GDM1 (cell line): ENCODE results near the gene TMEM270.

ENCODE experiments used
- DNase-seq: peaks from one replicate; lab custom pipeline; 2025; lab: John Stamatoyannopoulos, UW

TMEM270 gene

DNA sequence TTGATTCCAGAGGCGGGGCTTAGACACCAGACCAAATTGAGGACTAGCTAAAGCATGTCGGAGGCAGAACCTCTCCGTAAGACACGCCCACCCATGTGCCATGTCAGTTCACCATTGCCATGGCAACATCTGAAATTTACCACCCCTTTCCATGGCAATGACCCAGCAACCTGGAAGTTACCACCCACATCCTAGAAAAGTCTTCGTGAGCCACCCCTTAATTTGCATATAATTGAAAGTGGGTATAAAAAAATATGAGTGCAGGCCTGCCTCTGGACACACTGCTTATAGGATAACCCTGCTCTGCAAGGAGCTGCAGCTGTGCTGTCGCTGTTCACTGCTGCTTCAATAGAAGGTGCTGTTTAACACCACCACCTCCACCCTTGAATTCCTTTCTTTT is 28.0 kb downstream of the TMEM270 start:
- no peak for DNase-seq

DNA sequence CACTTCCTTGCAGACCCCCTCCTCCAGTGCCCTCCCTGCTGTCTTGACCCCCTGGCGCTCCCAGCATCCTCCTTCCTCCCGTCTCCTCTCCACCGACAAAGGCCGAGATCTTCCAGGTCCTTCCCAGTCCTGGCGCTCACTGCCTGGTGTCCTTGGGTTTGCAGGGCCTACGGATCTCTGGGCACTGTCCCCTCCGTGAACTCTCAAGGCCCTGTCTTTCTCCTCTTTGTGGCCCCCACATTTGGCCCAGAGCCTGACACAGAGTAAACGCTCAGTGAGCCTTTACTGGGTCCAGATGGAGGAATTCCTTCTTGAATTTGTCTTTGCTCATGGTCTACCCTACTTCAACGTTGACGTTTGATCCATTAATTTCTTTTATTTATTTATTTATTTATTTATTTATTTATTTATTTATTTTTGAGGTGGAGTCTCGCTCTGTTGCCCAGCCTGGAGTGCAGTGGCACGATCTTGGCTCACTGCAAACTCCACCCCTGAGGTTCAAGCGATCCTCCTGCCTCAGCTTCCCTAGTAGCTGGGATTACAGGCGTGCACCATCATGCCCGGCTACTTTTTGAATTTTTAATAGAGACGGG is 29.7 kb downstream of the TMEM270 start:
- DNase-seq: no peak

DNA sequence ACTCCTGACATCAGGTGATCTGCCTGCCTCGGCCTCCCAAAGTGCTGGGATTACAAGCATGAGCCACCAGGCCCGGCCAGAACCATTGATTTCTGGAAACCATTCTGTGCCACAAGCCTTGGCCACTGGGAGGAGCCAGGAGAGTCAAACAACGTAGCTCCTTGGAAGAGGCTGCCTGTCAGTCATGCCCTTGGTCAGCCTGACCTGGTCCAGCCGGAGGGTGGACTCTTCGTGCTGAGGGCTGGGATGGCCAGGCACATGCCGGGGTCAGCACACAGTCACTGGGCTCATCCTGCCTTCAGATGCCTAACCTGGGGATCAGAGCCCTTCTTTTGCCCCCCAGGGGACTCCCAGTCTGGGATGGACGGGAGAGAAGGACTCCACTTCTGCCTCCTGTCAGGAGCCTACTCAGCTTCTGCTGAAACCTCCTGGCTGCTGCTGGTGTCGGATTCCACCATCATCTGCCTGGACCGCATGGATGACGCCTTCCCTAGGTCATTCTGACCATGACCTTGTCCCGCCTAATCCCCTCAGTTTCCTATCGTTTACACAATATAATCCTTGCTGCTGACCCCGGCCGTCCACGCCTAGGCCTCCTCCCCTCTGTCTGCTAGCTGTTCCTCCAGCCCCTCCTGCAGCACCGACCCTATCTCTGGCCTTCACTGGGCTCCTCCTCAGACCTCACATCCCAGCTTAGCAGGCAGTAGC is 30.4 kb downstream of the TMEM270 start:
- DNase-seq: no peak

DNA sequence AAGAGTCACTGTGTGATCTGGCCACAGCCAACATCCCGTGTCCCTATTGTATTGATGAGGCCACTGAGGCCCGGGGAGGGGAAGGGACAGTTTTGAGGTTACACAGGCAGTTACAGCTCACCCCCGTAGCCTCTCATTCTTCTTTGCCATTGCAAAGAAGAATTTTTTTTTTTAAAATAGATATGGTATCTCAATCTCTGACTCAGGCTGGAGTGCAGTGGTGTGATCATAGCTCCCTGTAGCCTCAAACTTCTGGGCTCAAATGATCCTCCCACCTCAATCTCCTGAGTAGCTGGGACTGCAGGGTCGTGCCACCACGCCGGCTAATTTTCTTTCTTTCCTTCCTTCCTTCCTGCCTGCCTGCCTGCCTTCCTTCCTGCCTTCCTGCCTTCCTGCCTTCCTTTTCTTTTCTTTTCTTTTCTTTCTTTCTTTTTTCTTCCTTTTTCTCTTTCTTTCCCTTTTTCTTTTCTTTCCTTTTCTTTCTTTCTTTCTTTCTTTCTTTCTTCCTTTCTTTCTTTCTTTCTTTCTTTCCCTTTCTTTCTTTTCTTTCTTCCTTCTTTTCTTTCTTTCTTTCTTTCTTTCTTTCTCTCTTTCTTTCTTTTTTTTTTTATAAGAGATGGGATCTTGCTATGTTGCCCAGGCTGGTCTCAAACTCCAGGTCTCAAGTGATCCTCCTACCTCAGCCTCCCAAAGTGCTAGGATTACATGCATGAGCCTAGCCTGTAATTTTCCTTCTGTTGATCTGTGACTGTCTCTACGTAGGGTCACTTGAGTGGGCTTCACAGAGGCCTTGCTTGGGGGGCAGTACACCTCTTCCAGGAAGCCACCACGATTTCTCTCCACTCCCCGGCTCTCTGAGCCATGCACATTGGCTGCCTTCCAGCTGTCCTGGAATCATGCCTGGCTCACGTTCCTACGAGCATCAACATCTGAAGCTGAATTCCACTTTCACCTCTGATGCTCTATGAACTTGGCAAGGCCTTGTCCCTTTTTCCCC is 31.3 kb downstream of the TMEM270 start:
- DNase-seq: no peak

DNA sequence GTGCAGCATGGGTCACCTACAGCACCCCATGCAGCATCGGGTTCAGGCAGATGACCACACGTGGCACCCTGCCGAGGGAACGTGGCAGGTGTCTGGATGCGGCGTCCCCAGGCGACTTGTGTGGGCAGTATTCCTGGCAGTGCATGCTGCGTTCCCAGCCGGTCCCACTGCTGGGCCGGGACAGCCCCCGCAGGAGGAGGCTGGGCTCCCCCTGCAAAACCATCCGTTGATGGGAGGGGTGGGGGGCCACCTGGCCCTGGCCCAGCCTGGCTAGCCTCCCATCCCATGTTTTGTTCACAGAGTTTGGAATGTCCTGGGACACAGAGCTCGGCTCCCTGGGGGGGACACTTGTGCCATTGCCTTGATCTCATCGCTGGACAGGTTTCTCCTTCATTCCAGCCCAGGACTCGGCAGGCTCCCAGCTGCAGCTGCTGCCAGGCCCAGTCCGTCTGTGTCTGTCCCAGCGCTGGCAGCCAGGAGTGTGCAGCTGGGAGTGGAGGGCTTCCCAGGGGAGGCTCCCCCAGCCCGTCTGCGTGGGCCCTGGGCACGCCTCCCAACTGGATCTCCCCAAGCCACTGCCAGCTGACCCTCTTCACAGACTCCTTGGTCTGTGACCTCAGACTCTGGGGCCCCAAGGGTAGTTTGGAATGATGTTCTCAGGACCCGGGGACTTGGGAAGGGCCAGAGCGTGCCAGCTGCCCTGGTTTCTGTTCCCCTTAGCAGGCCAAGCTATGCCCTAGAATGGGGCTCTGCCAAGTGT is 32.6 kb downstream of the TMEM270 start:
- DNase-seq: no peak

DNA sequence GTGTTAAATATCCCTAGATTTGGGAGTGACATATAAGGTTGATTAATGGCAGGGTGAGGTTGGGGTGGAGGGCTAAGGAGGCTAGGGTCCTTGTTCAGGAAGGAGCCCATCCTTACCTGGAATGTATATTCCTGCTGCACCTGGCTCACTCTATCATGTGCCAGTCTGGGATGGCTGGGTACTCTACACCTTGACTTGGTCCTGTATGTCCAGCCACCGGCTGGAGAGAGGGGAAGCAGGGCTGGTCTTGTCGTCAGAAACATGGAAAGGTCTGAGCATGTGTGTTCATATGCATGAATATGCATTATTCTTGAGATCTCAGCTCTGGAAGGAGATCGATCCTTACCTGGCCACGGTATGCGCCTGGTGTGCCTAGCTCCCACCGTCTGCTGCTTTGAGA is 33.2 kb downstream of the TMEM270 start:
- DNase-seq: no peak

DNA sequence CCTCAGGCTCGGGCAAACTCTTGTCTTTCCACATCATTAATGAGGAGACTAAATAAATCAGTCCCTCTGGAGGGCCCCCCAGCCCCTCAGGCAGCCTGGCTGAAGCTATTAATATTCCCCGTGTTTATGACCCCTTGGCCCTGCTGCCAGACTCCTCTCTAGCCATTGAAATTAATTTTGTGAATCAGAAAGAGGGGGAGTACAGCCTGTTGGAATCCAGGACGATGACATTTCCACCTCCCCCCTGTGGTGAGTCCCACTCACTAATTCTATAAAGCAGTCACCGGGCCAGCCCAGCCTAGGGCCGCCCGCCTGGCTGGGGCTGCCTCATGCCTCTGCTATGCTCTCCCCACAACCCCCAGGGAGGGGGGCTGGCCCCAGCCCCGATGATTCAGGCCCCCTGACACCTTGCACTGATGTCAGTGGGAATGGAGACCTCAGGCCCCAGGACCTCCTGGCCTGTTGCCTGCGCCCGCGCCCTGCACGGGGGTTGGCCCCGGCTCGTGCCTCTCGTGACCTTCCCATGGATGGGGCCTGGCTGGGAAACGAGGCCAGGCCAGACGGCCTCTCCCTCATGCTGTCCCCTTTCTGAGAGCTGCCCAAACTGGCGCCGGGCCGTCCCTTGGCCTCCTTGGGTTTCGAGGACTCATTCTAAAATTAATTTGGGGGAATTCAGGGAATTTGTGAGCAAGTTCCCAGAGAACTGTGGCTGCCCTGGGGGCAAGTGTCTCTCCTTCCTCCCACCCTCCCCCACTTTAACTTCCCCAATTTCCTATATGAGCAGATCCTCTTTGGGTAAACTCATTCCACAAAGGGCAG is 34.0 kb downstream of the TMEM270 start:
- no peak for DNase-seq

DNA sequence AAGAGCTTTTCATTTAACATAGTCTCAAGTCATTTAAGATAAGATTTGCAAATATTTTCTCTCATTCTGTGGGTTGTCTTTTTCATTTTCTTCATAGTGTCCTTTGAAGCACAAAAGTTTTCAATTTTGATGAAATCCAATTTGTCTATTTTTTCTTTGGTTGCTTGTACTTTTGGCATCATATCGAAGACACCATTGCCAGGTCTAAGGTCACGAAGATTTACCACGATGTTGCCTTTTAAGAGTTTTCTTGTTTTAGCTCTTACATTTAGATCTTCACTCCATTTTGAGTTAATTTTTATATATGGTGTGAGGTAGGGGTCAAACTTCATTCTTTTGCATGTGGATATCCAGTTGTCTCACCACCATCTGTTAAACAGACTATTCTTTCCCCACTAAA is 34.7 kb downstream of the TMEM270 start:
- no peak for DNase-seq

DNA sequence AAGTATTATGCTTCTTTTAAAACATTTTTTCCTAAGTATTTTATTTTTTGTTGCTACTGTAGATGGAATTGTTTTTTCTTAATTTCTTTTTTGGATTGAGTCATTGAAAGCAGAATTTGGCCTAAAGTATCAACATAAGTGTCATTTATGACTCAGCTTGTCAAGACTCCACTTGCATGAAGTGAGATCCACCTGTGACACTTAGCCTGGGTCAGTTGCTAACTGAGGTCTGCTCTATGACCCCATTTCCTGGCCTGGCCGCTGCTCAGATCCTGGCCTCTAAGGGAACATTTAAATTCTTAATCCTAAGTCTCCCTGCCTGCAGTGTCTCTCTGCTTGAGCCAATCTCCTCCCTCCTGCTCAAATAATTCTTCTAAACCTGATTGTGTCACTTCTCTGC is 35.5 kb downstream of the TMEM270 start:
- DNase-seq: no peak

DNA sequence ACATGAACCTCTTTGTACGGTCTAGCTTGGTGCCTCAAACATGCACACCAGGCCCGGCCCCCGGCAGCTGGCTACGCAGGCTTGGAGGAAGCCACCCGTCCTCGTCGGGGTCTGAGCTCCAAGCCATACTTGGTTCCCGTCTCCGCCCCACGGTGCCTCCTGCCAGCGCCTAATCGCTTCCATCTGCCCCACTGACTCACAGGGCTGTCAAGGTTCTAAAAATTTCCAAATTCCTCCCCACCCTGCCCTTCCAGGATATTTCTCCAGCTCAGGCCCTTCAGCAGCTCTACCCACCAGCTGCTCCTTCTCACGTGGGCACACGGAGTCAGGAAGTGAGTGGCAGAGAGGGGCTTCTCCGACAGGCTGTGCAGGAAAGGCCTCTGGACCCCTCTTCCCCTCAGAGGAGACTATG is 38.8 kb downstream of the TMEM270 start:
- DNase-seq: no peak

DNA sequence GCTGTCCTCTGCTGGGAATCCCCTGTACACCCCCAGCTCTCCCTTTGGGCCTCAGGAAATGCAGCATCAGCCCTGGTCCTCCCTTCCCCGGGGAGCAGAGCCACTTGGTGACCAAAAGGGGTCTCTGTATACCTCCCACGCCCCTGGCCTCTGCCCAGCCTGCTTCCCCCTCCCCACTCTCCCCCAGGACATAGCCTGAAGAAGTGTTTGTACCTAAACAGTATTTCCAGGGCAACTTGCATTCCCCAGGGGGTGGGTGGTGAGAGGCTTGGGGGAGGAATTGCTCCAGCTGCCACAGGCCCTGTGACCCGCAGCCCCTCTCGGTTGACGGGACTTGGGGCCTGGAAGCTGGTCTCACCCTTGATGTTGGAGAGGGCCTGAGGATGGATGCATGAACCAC is 39.3 kb downstream of the TMEM270 start:
- DNase-seq: no peak

DNA sequence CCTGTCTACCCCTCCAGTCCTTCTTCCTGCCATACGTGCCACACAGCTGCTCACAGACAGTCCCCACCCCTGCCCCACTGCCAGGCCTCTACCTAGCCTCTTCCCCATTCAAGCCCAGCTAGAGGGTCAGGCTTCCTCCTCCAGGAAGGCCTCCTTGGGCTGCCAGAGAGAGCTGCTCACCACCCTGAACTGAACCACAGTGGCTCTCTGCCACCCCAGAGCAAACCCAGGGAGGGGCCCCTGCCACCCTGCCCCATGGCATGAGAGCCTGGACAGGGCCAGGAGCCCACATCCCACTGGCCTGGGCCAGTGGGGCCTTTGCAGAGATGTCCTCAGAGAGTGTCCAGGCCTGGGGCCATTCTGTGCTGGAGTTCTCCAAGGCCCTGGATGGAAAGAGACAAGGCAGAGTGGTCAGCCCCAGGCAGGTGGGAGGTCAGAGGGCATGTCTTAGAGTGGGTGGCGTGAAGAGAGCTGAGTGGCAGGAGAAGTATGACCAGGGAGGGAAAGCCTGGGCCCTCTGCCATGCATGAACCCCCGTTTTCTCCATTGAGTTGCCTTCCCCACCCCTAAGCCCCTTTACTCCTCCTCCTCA is 40.4 kb downstream of the TMEM270 start:
- DNase-seq: no peak

DNA sequence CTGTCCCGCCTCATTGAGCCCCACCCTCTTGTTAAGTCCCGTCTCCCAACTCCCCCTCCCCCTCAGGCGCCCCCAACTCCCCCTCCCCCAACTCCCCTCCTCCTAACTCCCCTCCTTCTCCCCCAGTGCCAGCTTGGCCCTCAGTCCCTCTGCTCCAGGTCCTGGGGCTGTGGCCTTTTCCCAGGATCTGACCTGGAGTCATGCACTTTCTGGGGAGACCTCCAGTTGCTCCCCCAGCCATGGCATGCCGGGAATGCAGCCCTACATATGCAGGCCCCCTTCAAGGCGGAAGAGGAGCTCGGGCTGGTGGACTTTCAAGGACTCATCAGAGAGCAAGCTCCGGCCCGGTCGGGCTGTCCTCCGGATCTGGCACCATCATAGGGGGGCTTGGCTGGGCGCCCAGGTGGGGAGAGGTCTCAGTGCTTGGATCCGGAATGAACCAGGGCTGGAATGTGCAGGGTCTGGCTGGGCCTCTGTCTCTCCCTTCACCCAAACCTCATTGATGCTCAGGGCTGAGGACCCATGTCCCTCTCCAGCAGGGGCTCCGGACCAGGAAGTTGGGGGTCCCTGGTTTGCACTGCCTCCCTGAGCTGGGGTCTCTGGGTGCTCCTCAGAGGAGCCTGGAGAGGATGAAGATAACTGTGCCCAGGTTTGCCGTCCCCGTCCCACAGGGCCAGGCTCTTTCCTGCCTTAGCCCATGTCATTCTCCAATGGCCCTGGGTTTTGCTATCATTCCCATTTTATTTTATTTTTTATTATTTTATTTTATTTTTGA is 41.1 kb downstream of the TMEM270 start:
- no peak for DNase-seq

DNA sequence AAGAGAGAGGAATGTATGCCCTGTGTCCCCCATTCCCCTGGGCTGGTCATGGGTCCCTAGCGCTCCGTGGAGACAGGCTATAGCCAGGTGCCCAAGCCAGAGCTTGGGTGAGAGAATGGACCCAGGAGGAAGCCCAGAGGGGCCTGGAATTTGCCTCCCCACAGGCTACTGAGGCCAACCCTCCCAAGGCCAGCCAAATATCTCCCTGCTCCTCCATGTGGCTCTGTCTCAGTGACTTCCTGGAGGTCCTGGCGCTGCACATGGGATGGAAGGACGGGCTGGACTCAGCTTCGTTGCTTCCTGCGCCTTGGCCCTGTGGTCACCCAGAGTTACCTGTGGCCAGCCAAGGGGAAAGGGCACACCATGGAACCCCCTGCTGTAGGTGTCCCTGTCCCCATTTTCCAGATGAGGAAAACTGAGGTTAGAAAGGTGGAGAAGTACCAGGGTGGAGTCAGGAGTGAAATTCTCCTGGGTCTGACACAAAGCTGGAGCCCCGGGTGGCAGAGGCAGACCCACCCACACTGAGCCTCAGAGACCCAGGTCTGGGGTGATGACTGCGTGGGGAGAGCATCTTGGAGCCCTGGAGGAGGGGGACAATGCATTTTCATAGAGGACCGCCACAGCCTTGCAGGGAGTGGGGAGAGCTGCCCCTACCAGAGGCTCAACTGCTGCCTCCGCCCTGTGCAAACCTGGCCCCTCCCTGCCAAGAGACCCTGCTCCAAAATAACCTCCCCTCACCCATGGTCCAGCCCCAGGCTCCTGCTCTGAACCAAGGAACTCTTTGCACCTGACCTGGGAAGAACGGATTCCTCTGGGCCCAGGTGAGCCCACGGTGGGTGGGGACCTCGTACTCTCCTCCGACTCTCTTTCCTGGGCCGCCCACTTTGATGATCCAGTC is 42.6 kb downstream of the TMEM270 start:
- DNase-seq: no peak

DNA sequence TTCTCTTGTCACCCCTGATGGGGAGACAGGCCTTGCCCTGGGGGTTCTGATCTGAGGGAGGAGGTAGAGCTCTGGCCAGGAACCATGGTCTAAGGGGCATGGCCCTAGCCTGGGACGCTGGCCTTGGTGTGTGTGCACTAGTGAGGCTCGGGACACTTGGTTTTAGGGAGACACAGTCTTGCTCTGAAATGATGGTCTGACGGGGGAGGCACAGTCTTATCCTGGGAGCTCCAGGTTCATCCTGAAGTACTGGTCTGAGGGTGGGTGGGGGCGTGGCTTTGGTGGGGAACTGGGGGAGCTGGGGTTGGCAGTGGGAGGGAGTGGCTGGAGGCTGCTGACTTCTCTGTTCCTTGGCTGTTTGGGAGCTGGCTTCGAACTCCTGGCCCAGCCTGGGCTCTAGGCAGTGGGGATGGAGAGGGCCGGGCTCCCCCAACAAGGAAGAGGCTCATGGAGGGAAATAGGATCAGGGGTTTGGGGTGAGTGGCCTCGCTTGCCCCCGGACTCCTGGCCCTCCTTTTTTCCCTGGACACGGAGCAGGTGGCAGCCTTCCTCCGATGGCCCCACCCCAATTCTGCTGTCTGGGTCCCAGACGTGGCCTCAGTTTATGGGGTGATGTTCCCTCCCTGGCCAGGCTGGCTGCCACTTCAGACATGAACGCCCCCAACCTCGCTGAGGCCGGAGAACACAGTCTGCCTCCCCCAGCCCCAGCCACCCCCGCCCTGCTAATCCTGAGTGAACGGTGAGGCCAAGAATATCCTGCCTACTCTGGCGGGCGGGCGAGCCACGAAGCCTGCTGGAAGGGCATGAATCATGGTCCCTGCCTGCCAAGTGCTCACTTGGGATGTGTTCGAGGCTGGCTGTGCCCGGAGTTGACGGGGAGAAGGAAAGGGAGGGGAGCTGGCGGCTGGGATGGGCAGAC is 43.5 kb downstream of the TMEM270 start:
- no peak for DNase-seq

DNA sequence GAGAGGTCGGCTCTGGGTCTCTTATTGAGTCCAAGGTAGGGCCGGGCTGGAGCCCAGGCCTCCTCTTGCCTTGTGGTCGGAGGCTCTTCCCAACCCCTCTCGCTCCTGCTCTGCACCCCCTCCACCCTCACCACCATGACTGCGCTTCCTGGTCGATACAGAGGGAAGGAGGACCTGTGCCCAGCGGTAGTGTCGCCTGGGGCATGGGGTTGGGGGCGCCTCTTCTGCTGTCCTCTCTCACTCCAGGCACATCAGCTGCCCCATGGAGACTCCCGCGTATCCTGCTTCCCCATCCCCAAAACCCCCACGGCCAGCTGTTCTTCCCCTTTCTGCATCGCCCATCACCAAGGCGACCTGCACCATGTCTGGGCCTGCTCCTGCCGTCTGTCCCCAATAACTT is 44.4 kb downstream of the TMEM270 start:
- DNase-seq: no peak

DNA sequence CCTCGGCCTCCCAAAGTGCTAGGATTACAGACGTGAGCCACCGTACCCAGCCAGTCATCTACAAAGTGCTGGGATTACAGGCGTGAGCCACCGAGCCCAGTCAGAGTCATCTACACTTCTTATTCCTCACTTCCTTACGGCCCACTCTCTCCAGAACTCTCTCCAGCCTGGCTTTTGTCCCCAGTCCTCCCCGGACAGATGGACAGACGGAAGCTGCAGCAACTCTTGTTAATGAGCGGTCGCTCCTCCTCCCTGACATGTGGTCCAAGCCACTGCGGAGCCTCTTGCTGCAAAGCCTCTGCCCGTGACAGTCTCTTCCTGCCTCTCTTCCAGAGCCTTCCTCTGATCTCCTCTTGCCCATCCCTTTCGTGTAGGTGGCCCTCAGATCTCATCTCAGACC is 45.9 kb downstream of the TMEM270 start:
- no peak for DNase-seq

DNA sequence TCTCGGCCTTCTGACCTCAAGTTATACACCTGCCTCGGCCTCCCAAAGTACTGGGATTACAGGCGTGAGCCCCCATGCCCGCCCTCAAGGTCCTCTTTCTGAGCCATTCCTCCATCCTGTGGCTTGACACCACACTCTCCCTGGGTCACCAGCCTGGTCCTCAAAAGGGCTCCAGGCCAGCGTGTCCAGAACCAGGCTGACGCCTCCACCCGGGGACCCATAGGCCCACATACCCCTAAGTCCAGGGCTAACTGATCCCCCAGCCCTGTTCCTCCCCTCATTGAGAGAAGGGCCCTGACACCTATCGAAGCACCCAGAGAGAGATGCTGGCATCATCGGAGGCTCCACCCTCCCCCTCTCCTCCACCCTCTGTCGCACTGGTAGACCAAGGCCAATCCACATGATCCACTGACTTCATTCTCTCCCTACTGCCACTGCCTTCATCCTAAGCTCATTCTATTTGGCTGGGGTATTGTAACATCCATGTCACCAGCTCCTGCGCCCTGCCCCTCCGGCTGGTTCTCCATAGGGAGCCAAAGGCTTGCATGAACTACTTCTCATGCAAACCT is 46.7 kb downstream of the TMEM270 start:
- no peak for DNase-seq
